PC-3 (cell line): ENCODE measurements around the gene OTUB1. TPM values are rescaled to one million over a fixed set of nuclear protein-coding genes. Genes with fewer than 3 reads are reported as not detected.
"Not testable (repeated sequence)": the region's sequence is repeated elsewhere in the genome, so short reads cannot be mapped to it uniquely, and the experiment has no call there.

Experiments
- ATAC-seq: fragments of 200-7000 bp; cut with Tn5 transposase; 2 replicates; pipeline ENCODE4 v1.9.1; 2020; ENCODE audit warnings: mild to moderate bottlenecking, moderate library complexity
- BruUV-seq: library from RNA; stranded (reverse); fragments of 400-500 nt; replicated peaks from 2 replicates; lab custom pipeline; 2021; lab: Mats Ljungman, UMichigan
- CTCF ChIA-PET: fragments of 300-600 bp; sonication (Branson Sonifier 250); formaldehyde crosslinking; loops from one replicate; lab custom pipeline; 2022; ENCODE audit warnings: antibody characterized with exemption; lab: Charles Lee
- POLR2A ChIA-PET: fragments of 300-600 bp; sonication (Branson Sonifier 250); formaldehyde crosslinking; loops from one replicate; lab custom pipeline; 2022; ENCODE audit warnings: antibody characterized with exemption; ENCODE audit not compliant: unreplicated experiment; lab: Charles Lee
- DNase-seq: peaks from one replicate; pipeline ENCODE4 v3.0.0-alpha.2; 2015
- H2AFZ ChIP-seq: fragments of 300-600 bp; sonication (generic); 2 replicates; pipeline ENCODE4 v1.6.0; 2016; ENCODE audit warnings: antibody characterized with exemption, low read length
- H3F3A ChIP-seq: fragments of 300-600 bp; sonication (generic); one replicate; pipeline ENCODE4 v1.6.0; 2017; ENCODE audit warnings: antibody characterized with exemption, low read length, control low read depth, mild to moderate bottlenecking; ENCODE audit not compliant: unreplicated experiment
- H3K27ac ChIP-seq: fragments of 300-600 bp; sonication (generic); 2 replicates; pipeline ENCODE4 v1.5.1; 2016; ENCODE audit warnings: mild to moderate bottlenecking, low read length
- H3K27me3 ChIP-seq: fragments of 300-600 bp; sonication (generic); 2 replicates; pipeline ENCODE4 v1.6.1; 2016; ENCODE audit warnings: low read length, mixed read lengths
- H3K36me3 ChIP-seq: fragments of 300-600 bp; sonication (generic); 2 replicates; pipeline ENCODE4 v1.6.1; 2016; ENCODE audit warnings: low read depth, mixed run types, low read length, mixed read lengths
- H3K4me1 ChIP-seq: fragments of 300-600 bp; sonication (generic); 2 replicates; pipeline ENCODE4 v1.5.1; 2016; ENCODE audit warnings: low read length; ENCODE audit not compliant: insufficient read depth
- H3K4me2 ChIP-seq: fragments of 300-600 bp; sonication (generic); 2 replicates; pipeline ENCODE4 v1.6.0; 2016; ENCODE audit warnings: low read length
- H3K4me3 ChIP-seq: fragments of 300-600 bp; sonication (generic); 2 replicates; pipeline ENCODE4 v1.5.1; 2016; ENCODE audit warnings: mild to moderate bottlenecking, low read length, mixed read lengths
- H3K79me2 ChIP-seq: fragments of 300-600 bp; sonication (generic); 2 replicates; pipeline ENCODE4 v1.6.1; 2017; ENCODE audit warnings: low read length, mixed read lengths
- H3K9ac ChIP-seq: fragments of 300-600 bp; sonication (generic); 2 replicates; pipeline ENCODE4 v1.6.0; 2016; ENCODE audit warnings: mild to moderate bottlenecking, low read length
- H3K9me2 ChIP-seq: fragments of 300-600 bp; sonication (generic); replicated peaks from 2 replicates; pipeline ENCODE4 v1.6.1; 2016; ENCODE audit warnings: mixed run types, low read length, mixed read lengths
- H3K9me3 ChIP-seq: fragments of 300-600 bp; sonication (generic); 2 replicates; pipeline ENCODE4 v1.6.1; 2016; ENCODE audit warnings: low read length, mixed read lengths
- H4K20me1 ChIP-seq: fragments of 300-600 bp; sonication (generic); 2 replicates; pipeline ENCODE4 v1.6.1; 2016; ENCODE audit warnings: low read length, mixed read lengths
- EZH2 ChIP-seq: fragments of 300-600 bp; sonication (generic); IDR thresholded peaks from one replicate; pipeline ENCODE4 v1.6.1; 2017; ENCODE audit warnings: antibody characterized with exemption, mild to moderate bottlenecking, low read length; ENCODE audit not compliant: unreplicated experiment
- EZH2phosphoT487 ChIP-seq: fragments of 300-600 bp; sonication (generic); IDR thresholded peaks from 2 replicates; pipeline ENCODE4 v1.6.1; 2018; ENCODE audit warnings: mild to moderate bottlenecking, antibody characterized with exemption, low read length, borderline replicate concordance
- intact Hi-C: fragments of 100-400 bp; cut with micrococcal nuclease; formaldehyde crosslinking; loops from 2 replicates; pipeline ENCODE4 v1.9.0; 2023
- total RNA-seq: library from RNA; depleted of rRNA; stranded (reverse); fragments of >200 nt; gene quantifications from 2 replicates; pipeline ENCODE4 v1.2.3, GENCODE V29; 2014
- TF ChIP-seq, protein P1 (sequence below): fragments of 300-600 bp; sonication (generic); conservative IDR thresholded peaks from 2 replicates; pipeline ENCODE4 v1.5.1; 2017; ENCODE audit warnings: antibody characterized with exemption, low read depth, mild to moderate bottlenecking, low read length

OTUB1 gene
- total RNA-seq, 1 experiment from 2014 or later, result 129 TPM

DNA sequence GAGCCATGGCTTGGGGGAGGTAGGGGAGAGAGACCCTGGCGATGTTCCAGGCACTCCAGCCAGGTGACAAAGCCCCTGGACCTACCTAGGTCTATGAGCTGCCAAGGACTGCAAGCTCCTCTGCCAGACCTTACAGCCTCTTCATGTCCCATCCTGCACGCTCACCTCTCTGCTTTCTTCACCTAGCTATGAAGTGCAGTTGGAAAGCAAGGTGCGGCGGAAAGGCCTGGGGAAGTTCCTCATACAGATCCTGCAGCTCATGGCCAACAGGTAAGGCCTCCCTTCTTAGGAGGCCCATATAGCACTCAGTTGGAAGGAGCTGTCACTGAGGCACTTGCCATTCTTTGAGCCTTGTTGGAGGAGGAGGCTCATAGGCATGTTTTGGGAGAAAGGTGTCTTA, 33.7 kb upstream of the OTUB1 start:
- ChIA-PET POLR2A (no interaction called here), CTCF (no interaction called here)
- Histone ChIP-seq H4K20me1 (no peaks in the 10 kb centered on the region), H3K4me3 (no peak overlapping the region), H3K4me2 (no peak overlapping the region), H3K9ac (no peak overlapping the region), H3K27ac (no peak overlapping the region), H3K36me3 (peaks cover 36% of the 10 kb centered on the region), H3K27me3 (no peaks in the 10 kb centered on the region), H3F3A (no peaks in the 10 kb centered on the region), H2AFZ (no peak overlapping the region), H3K9me2 (no peaks in the 10 kb centered on the region), H3K9me3 (no peaks in the 10 kb centered on the region), H3K4me1 (no peaks in the 10 kb centered on the region), H3K79me2 (no peaks in the 10 kb centered on the region)
- ATAC-seq, result no peak
- TF ChIP-seq, protein P1, sequence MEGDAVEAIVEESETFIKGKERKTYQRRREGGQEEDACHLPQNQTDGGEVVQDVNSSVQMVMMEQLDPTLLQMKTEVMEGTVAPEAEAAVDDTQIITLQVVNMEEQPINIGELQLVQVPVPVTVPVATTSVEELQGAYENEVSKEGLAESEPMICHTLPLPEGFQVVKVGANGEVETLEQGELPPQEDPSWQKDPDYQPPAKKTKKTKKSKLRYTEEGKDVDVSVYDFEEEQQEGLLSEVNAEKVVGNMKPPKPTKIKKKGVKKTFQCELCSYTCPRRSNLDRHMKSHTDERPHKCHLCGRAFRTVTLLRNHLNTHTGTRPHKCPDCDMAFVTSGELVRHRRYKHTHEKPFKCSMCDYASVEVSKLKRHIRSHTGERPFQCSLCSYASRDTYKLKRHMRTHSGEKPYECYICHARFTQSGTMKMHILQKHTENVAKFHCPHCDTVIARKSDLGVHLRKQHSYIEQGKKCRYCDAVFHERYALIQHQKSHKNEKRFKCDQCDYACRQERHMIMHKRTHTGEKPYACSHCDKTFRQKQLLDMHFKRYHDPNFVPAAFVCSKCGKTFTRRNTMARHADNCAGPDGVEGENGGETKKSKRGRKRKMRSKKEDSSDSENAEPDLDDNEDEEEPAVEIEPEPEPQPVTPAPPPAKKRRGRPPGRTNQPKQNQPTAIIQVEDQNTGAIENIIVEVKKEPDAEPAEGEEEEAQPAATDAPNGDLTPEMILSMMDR, result no peak
- TF ChIP-seq EZH2, result no peak
- TF ChIP-seq EZH2phosphoT487, result no peak
- no TSS peak for BruUV-seq
- intact Hi-C loops, result no loop called here
- no peak for DNase-seq

DNA sequence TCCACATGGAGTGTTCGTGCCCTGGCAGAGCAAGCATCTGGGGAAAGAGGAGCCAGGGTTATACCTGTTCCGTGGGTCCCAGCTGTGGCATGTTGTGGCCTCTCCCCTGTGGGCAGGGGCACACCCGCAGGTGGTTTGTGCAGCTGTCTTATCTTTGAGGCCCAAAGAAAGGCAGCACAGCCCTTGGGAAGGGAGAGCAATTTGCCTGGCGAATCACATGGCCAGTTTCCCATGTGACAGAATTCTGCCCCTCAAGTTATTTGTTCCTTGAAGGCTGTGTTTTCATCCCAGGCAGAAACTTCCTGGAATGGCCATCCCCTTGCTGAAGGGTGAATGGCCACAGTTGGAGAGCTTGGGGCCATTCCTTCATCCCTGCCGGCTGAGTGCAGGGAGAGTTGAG, 28.2 kb upstream of the OTUB1 start:
- Histone ChIP-seq H3K9ac (no peak overlapping the region), H3K79me2 (no peaks in the 10 kb centered on the region), H3K36me3 (peaks cover 19% of the 10 kb centered on the region), H3K9me2 (no peaks in the 10 kb centered on the region), H3K4me2 (no peak overlapping the region), H3K9me3 (no peaks in the 10 kb centered on the region), H3F3A (no peaks in the 10 kb centered on the region), H3K4me1 (no peaks in the 10 kb centered on the region), H3K4me3 (no peak overlapping the region), H4K20me1 (no peaks in the 10 kb centered on the region), H3K27me3 (no peaks in the 10 kb centered on the region), H2AFZ (no peak overlapping the region), H3K27ac (no peak overlapping the region)
- TF ChIP-seq EZH2 (no peak), EZH2phosphoT487 (no peak)
- TF ChIP-seq, protein P1, result no peak
- ChIA-PET CTCF (no interaction called here), POLR2A (no interaction called here)
- ATAC-seq (no peak), DNase-seq (no peak)
- intact Hi-C loops, result no loop called here
- BruUV-seq, result no TSS peak

DNA sequence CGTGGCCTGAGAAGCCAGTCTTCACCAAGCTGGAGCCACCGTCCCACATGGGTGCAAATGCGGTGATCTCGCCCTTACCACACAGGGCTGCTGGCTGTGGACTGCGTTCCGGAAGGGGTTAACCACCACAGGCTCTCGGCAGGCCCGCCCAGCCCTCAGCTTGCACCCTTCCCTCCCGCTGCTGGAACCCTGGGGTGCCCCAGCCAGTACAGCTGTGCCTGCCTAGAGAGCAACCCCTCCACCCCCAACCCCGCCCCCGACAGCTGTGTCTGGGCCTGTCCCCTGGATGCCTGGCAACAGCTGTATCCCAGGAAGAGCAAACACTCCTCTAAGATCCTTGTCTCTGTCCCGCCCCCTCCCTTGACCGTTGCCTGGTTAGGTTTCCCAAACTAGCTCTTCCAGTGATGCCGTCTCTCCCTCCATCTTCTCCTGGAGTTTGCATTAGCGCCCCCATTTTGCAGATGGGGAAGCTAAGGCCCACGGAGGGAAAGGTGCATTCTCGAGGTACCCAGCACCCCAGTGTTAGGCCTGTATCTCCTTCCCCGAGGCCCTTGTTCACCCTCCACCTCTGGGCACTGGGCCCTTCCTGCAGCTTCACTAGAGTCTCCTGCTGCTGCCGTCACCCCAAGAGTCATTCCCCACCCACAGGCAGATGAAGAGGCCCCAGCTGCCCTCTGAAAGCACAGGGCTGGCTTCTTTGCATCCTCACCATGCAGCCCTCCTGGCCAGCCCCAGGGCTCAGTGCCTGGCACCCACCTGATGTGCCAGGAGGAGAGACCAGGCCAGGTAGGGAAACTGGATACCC, 24.4 kb upstream of the OTUB1 start:
- Histone ChIP-seq H3K4me3 (no peak overlapping the region), H3K9ac (no peak overlapping the region), H3K9me3 (no peaks in the 10 kb centered on the region), H3K79me2 (no peaks in the 10 kb centered on the region), H2AFZ (no peak overlapping the region), H3K9me2 (no peaks in the 10 kb centered on the region), H3K27me3 (no peaks in the 10 kb centered on the region), H3F3A (no peaks in the 10 kb centered on the region), H3K36me3 (no peaks in the 10 kb centered on the region), H3K4me1 (no peaks in the 10 kb centered on the region), H3K27ac (no peak overlapping the region), H4K20me1 (no peaks in the 10 kb centered on the region), H3K4me2 (no peak overlapping the region)
- ATAC-seq (peak; percentile 30; the same call in 1 of the 2 replicates), DNase-seq (no peak)
- intact Hi-C loops, result no loop called here
- POLR2A ChIA-PET, result no interaction called here
- BruUV-seq, result no TSS peak
- TF ChIP-seq, protein P1, result no peak
- TF ChIP-seq EZH2 (no peak), EZH2phosphoT487 (no peak)
- CTCF ChIA-PET, result interaction anchor here (0.6 kb wide), 2 partner anchors 193 to 339 kb away, joined by 3 read pairs; no protein-coding TSS in a partner anchor

DNA sequence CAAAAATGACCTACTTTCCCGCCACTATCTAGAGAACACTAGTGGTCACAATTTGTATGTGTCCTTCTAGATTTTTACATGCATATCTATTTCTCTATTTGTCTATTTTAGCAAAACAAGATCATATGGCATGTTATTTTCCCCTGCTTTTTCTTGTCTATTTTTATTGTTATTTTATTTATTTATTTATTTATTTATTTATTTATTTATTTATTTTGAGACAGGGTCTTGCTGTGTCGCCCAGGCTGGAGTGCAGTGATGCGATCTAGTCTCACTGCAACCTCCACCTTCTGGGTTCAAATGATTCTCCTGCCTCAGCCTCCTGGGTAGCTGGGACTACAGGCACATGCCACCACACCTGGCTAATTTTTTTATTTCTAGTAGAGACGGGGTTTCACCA, 22.3 kb upstream of the OTUB1 start:
- H3K27me3 ChIP-seq, H3K4me2 ChIP-seq, H3K4me1 ChIP-seq, POLR2A ChIA-PET, H3K9me3 ChIP-seq, ATAC-seq, CTCF ChIA-PET, H3K9me2 ChIP-seq, H3F3A ChIP-seq, H3K79me2 ChIP-seq, H3K36me3 ChIP-seq, intact Hi-C loops, H3K27ac ChIP-seq, DNase-seq, BruUV-seq, H2AFZ ChIP-seq, H3K9ac ChIP-seq, H3K4me3 ChIP-seq, H4K20me1 ChIP-seq: not testable (repeated sequence)
